Trophoblast cell (in vitro differentiated cells and primary cell): ENCODE data around the gene GULP1.
A peak's percentile ranks its signal among the peaks of the same experiment; 100 is the strongest.

ENCODE experiments used
- DNase-seq, 2 donors: peaks; one replicate each; pipeline ENCODE4 v3.0.0-alpha.2; 2016
- H2AFZ ChIP-seq: 2 replicates; pipeline ENCODE4 v1.6.1; 2013; ENCODE audit warnings: low read length, moderate library complexity, mild to moderate bottlenecking; ENCODE audit not compliant: insufficient read depth, poor library complexity
- H2AK5ac ChIP-seq: 2 replicates; pipeline ENCODE4 v1.6.1; 2013; ENCODE audit warnings: mild to moderate bottlenecking, low read length
- H2BK120ac ChIP-seq: 2 replicates; pipeline ENCODE4 v1.6.1; 2013; ENCODE audit warnings: low read length, mild to moderate bottlenecking, moderate library complexity; ENCODE audit not compliant: insufficient read depth, poor library complexity
- H2BK12ac ChIP-seq: 2 replicates; pipeline ENCODE4 v1.6.1; 2013; ENCODE audit warnings: mild to moderate bottlenecking, low read length, moderate library complexity
- H2BK5ac ChIP-seq: 2 replicates; pipeline ENCODE4 v1.6.1; 2013; ENCODE audit warnings: low read length, low read depth, moderate library complexity, mild to moderate bottlenecking; ENCODE audit not compliant: poor library complexity
- H3K14ac ChIP-seq: 2 replicates; pipeline ENCODE4 v1.6.1; 2013; ENCODE audit warnings: mild to moderate bottlenecking, low read length
- H3K18ac ChIP-seq: 2 replicates; pipeline ENCODE4 v1.6.1; 2013; ENCODE audit warnings: mild to moderate bottlenecking, low read length
- H3K23ac ChIP-seq: 2 replicates; pipeline ENCODE4 v1.6.1; 2013; ENCODE audit warnings: low read length
- H3K27ac ChIP-seq: 2 replicates; pipeline ENCODE4 v1.5.1; 2013; ENCODE audit warnings: low read depth, mild to moderate bottlenecking, inconsistent platforms, low read length, moderate library complexity
- H3K27me3 ChIP-seq: 2 replicates; pipeline ENCODE4 v1.6.1; 2013; ENCODE audit warnings: inconsistent platforms, mild to moderate bottlenecking, low read length, moderate library complexity; ENCODE audit not compliant: insufficient read depth
- H3K36me3 ChIP-seq, 2 experiments: 1 replicate in 1 of 2; 2 replicates in 1 of 2; pipeline ENCODE4 v1.6.1; 2013; ENCODE audit warnings: low read length in 2 of 2, mild to moderate bottlenecking in 2 of 2, moderate library complexity in 1 of 2; ENCODE audit not compliant: insufficient read depth in 2 of 2, control insufficient read depth in 1 of 2
- H3K4ac ChIP-seq: 2 replicates; pipeline ENCODE4 v1.6.1; 2013; ENCODE audit warnings: low read depth, mild to moderate bottlenecking, low read length, moderate library complexity
- H3K4me1 ChIP-seq, 2 experiments: 1 replicate in 1 of 2; 2 replicates in 1 of 2; pipeline ENCODE4 v1.6.1; 2013; ENCODE audit warnings: low read length in 2 of 2, mild to moderate bottlenecking in 2 of 2, moderate library complexity in 1 of 2; ENCODE audit not compliant: insufficient read depth in 2 of 2, control insufficient read depth in 1 of 2
- H3K4me2 ChIP-seq: 2 replicates; pipeline ENCODE4 v1.6.1; 2013; ENCODE audit warnings: inconsistent platforms, mild to moderate bottlenecking, low read length, moderate library complexity
- H3K4me3 ChIP-seq: 2 replicates; pipeline ENCODE4 v1.5.1; 2013; ENCODE audit warnings: mild to moderate bottlenecking, low read depth, low read length, inconsistent platforms
- H3K79me1 ChIP-seq: one replicate; pipeline ENCODE4 v1.6.1; 2013; ENCODE audit warnings: low read length
- H3K79me2 ChIP-seq: 2 replicates; pipeline ENCODE4 v1.6.1; 2013; ENCODE audit warnings: low read length, mild to moderate bottlenecking; ENCODE audit not compliant: control insufficient read depth, insufficient read depth, poor library complexity
- H3K9ac ChIP-seq: 2 replicates; pipeline ENCODE4 v1.6.1; 2013; ENCODE audit warnings: mild to moderate bottlenecking, low read length
- H3K9me3 ChIP-seq: 2 replicates; pipeline ENCODE4 v1.6.1; 2013; ENCODE audit warnings: low read depth, mild to moderate bottlenecking, control low read depth, inconsistent platforms, low read length; ENCODE audit not compliant: insufficient read depth
- H4K12ac ChIP-seq: 2 replicates; pipeline ENCODE4 v1.6.1; 2013; ENCODE audit warnings: low read depth, mild to moderate bottlenecking, low read length, moderate library complexity
- H4K8ac ChIP-seq: 2 replicates; pipeline ENCODE4 v1.6.1; 2013; ENCODE audit warnings: low read depth, mild to moderate bottlenecking, low read length, moderate library complexity
- H4K91ac ChIP-seq: one replicate; pipeline ENCODE4 v1.6.1; 2013; ENCODE audit warnings: low read depth, mild to moderate bottlenecking, low read length, moderate library complexity
- WGBS: extraction: QIAGEN DNeasy Blood & Tissue Kit; methylation state at CpG from one replicate; pipeline ENCODE4 v1.1.7; 2013; ENCODE audit warnings: missing lambda C conversion rate; ENCODE audit not compliant: insufficient read length, insufficient coverage; ENCODE audit errors: extremely low coverage; 5-methylcytosine and 5-hydroxymethylcytosine counted together

GULP1 gene

GRCh38 chr2:188576651-188577050, 285.0 kb downstream of the GULP1 start:
- no peak overlapping the region for H3K9ac ChIP-seq
- no peaks in the 10 kb centered on the region for H3K79me1 ChIP-seq
- no peak overlapping the region for H2BK5ac ChIP-seq
- H3K27ac ChIP-seq, result no peak overlapping the region
- no CpG with 5 or more reads among the region's 1 CpG for WGBS
- DNase-seq, result no peak
- no peaks in the 10 kb centered on the region for H3K36me3 ChIP-seq
- no peak overlapping the region for H2AK5ac ChIP-seq
- H4K91ac ChIP-seq, result no peak overlapping the region
- no peaks in the 10 kb centered on the region for H3K79me2 ChIP-seq
- H3K4ac ChIP-seq, result no peak overlapping the region
- no peak overlapping the region for H3K4me3 ChIP-seq
- H3K4me1 ChIP-seq, result no peaks in the 10 kb centered on the region
- no peak overlapping the region for H3K23ac ChIP-seq
- H4K8ac ChIP-seq, result no peak overlapping the region
- no peak overlapping the region for H3K14ac ChIP-seq
- H3K4me2 ChIP-seq, result no peak overlapping the region
- no peak overlapping the region for H2AFZ ChIP-seq
- H3K9me3 ChIP-seq, result no peaks in the 10 kb centered on the region
- H4K12ac ChIP-seq, result no peak overlapping the region
- no peaks in the 10 kb centered on the region for H3K27me3 ChIP-seq
- H2BK12ac ChIP-seq, result no peak overlapping the region
- H3K18ac ChIP-seq, result no peak overlapping the region
- no peak overlapping the region for H2BK120ac ChIP-seq

- no peak overlapping the region for H3K23ac ChIP-seq
- H3K27ac ChIP-seq, result no peak overlapping the region
- no peak overlapping the region for H3K18ac ChIP-seq
- H2BK5ac ChIP-seq, result no peak overlapping the region
- no CpG with 5 or more reads among the region's 2 CpGs for WGBS
- H3K9ac ChIP-seq, result no peak overlapping the region
- no peak overlapping the region for H3K4me2 ChIP-seq
- H2BK120ac ChIP-seq, result no peak overlapping the region
- no peaks in the 10 kb centered on the region for H3K79me2 ChIP-seq
- peak in 1 of 2 donors; percentile 41 for DNase-seq
- H4K91ac ChIP-seq, result no peak overlapping the region
- H2AFZ ChIP-seq, result no peak overlapping the region
- no peak overlapping the region for H3K4me3 ChIP-seq
- H2BK12ac ChIP-seq, result no peak overlapping the region
- no peaks in the 10 kb centered on the region for H3K9me3 ChIP-seq
- no peak overlapping the region for H3K4ac ChIP-seq
- no peak overlapping the region for H3K14ac ChIP-seq
- no peak overlapping the region for H4K8ac ChIP-seq
- no peaks in the 10 kb centered on the region for H3K36me3 ChIP-seq
- H3K4me1 ChIP-seq, result no peaks in the 10 kb centered on the region
- H3K79me1 ChIP-seq, result no peaks in the 10 kb centered on the region
- no peaks in the 10 kb centered on the region for H3K27me3 ChIP-seq
- no peak overlapping the region for H2AK5ac ChIP-seq
- H4K12ac ChIP-seq, result no peak overlapping the region
These were observed 285.6 kb downstream of the GULP1 start for GRCh38 chr2:188577231-188577630.

- peak in 1 of 2 donors; percentile 29 for DNase-seq
- Histone ChIP-seq H3K36me3 (peaks cover 0 to 4% of the 10 kb centered on the region in 2 experiments), H4K91ac (no peak overlapping the region), H3K18ac (no peak overlapping the region), H3K27me3 (no peaks in the 10 kb centered on the region), H3K4me3 (no peak overlapping the region), H3K27ac (no peak overlapping the region), H3K9me3 (no peaks in the 10 kb centered on the region), H3K4me1 (no peaks in the 10 kb centered on the region), H2AK5ac (no peak overlapping the region), H3K4ac (no peak overlapping the region), H3K4me2 (no peak overlapping the region), H3K9ac (no peak overlapping the region), H2AFZ (no peak overlapping the region), H3K23ac (no peak overlapping the region), H3K79me1 (no peaks in the 10 kb centered on the region), H4K12ac (no peak overlapping the region), H2BK5ac (no peak overlapping the region), H3K79me2 (no peaks in the 10 kb centered on the region), H2BK12ac (no peak overlapping the region), H3K14ac (no peak overlapping the region), H2BK120ac (no peak overlapping the region), H4K8ac (no peak overlapping the region)
- WGBS, result no CpG with 5 or more reads among the region's 5 CpGs
These were observed 289.1 kb downstream of the GULP1 start for GRCh38 chr2:188580738-188581137.

- no peaks in the 10 kb centered on the region for H3K4me1 ChIP-seq
- no peak overlapping the region for H3K4me2 ChIP-seq
- peaks cover 0 to 4% of the 10 kb centered on the region in 2 experiments for H3K36me3 ChIP-seq
- H4K12ac ChIP-seq, result no peak overlapping the region
- no peak for DNase-seq
- H2AK5ac ChIP-seq, result no peak overlapping the region
- WGBS, result no CpG with 5 or more reads among the region's 2 CpGs
- H3K14ac ChIP-seq, result no peak overlapping the region
- H3K27ac ChIP-seq, result no peak overlapping the region
- no peak overlapping the region for H3K9ac ChIP-seq
- no peak overlapping the region for H2BK120ac ChIP-seq
- H2BK5ac ChIP-seq, result no peak overlapping the region
- H3K4ac ChIP-seq, result no peak overlapping the region
- peak overlapping the region; percentile 47 for H4K8ac ChIP-seq
- H3K79me2 ChIP-seq, result no peaks in the 10 kb centered on the region
- no peaks in the 10 kb centered on the region for H3K79me1 ChIP-seq
- no peaks in the 10 kb centered on the region for H3K27me3 ChIP-seq
- H4K91ac ChIP-seq, result no peak overlapping the region
- no peak overlapping the region for H3K18ac ChIP-seq
- H3K23ac ChIP-seq, result no peak overlapping the region
- H3K9me3 ChIP-seq, result no peaks in the 10 kb centered on the region
- H2BK12ac ChIP-seq, result no peak overlapping the region
- no peak overlapping the region for H3K4me3 ChIP-seq
- no peak overlapping the region for H2AFZ ChIP-seq
These were observed 290.5 kb downstream of the GULP1 start for GRCh38 chr2:188582211-188582610.
